NCI-H2196 treated with DMSO at 0.1 percent for 48 hours (cell line): ENCODE measurements around the gene MC3R.
"Not testable (repeated sequence)": the region's sequence is repeated elsewhere in the genome, so short reads cannot be mapped to it uniquely, and the experiment has no call there.

Experiments
- DNase-seq: peaks from one replicate; lab custom pipeline; 2025; ENCODE audit not compliant: unreplicated experiment; lab: John Stamatoyannopoulos, UW

The MC3R gene

DNA sequence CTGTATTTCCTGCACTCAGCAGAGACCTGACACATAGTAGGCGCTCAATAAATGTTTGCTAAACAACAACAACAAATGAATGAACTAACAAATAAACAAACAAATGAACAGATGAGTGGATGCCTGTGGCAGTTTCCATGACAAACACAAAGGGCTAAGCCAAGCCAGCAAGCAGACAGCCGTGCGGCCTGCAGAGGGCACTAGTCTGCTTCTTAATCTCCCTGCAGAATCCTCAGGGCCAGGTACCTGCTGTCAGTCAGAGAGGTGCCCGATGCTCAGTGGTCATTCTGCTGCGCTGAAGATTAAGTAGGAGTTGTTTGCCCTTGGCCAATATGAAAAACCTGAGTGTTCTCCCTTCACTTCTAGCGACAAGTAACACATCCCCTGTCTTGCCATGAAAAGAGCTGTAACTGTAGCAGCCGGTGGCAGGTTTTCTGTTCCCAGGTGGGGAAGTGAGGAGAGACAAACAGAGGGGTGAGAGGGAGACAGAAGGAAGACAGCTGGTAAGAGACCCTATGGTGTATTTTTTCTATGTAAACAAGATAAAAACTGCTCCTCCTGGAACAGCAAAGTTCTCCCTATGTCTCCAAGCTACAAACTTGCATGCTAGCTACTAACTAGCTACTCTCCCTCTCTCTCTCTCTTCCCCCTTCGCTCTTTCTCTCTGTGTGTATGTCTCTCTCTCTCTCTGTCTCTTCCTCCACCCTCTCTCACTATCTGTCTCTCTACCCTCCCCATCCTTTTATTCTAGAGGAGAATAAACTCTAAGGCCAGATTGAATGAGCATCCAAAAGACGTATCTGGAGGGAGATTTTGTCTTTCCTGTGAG, at the start of gene MC3R:
Gene MC3R (plus strand): TSS at position 779 of the 829 bp plus-strand sequence. CDS start 112 bp downstream, outside the sequence.
- DNase-seq: peak; percentile 31

DNA sequence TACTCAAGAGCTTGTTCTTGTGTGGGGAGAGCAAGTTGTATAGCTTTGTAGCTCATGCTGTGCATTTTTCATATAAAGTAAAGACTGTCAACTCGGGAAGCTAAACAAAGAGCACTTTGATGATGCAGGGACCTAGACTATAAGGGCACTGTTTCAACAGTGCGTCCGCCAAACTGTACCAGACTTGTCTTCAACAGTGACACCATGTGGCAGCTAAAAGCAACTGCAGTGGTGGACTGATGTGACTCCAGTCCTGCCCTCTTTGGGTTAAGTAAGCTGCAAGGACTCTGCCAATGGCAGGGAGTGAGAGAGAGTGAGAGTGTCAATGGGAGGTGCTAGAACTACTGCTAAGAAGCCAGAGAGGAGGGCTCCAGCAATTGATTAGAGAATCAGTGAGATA, 48.1 kb upstream of the MC3R start:
- no peak for DNase-seq

DNA sequence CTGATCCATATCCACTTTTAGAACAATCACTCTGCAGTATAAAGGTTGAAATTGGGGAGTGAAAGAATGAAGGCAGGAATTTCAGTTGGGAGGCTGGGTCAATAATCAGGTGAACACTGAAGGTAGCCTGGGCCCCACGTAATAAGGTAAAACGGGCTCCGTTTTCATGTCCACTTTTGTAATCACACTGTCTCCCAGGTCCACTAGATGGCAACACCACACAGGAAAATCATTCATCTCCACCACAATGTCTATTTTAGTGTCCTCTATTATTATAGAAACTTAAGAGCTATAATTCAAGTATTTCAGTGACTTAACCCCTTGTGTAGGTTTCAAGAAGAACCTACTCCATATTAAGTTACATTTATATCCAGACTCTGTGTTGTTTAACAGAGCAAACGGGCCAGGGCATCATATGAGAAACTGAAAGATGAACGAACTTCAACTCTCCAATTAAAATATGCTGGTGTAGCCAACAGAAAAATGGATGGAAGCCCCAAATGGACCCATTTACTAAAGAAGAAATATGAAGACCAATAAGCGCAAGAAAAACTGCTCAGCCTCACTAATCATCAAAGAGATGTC, 45.9 kb upstream of the MC3R start:
- no peak for DNase-seq

DNA sequence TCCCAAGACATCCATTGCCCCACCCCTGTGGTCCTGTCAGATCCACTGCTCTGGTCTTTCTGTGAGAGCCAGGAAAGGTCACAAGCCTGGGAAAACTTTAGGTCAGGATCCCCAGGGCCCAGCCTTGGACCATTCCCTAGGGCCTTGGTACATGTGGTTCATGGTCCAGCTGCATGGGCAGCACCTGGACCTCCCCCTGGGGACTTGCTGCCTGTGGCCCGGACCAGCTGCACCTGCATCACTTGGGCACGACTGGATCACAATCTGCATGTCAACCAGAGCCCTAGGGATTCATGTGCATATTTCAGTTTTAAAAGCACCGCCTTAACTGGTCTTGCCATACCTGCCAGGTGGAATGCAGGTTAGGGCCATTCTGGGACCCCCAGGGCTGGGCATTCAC, 44.3 kb upstream of the MC3R start:
- DNase-seq: no peak

DNA sequence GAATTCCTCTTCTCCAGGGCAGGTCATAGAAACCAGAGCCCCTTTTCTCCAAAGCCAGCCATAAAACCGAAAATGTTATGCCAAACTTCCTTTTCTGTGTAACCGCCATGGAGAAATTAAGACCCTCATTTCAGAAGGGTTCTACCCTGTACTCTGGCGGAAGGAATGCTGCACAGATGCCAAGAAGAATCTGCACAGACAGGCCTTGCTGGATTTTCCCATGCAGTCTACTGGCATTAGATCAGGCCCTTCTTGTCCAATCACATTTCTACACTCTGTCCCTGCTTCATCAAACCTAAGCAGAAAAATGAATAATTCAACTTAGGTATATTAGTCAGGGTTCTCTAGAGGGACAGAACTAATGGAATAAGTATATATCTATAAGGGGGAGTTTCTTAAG, 43.2 kb upstream of the MC3R start:
- no peak for DNase-seq

DNA sequence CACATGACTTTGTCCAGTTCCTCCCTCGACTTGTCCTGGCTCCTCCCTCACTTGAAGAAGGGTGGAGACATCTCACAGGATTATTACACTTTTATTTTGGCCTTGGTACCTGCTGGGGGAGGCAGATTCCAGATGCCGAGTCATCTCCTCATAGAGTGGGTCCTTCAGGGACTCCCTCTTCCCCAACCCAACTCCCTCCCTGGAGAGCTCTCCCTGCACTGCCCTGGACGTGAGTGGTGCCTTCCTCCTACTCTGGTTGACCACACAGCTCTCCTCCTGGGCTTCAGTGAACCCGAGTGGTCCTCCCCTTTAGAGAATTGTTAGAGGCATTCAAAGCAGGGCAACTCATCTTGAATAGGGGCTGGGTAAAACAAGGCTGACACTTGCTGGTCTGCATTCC, 40.9 kb upstream of the MC3R start:
- no peak for DNase-seq

DNA sequence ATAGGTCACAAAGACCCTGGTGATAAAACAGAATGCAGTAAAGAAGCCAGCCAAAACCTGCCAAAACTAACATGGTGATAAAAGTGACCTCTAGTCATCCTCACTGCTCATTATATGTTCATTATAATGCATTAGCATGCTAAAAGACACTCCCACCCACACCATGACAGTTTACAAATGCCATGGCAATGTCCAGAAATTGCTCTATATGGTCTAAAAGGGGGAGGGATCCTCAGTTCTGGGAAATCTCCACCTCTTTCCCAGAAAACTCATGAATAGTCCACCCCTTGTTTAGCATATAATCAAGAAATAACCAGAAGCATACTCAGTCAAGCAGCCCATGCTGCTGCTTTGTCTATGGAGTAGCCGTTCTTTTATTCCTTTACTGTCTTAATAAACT, 40.4 kb upstream of the MC3R start:
- DNase-seq: no peak

DNA sequence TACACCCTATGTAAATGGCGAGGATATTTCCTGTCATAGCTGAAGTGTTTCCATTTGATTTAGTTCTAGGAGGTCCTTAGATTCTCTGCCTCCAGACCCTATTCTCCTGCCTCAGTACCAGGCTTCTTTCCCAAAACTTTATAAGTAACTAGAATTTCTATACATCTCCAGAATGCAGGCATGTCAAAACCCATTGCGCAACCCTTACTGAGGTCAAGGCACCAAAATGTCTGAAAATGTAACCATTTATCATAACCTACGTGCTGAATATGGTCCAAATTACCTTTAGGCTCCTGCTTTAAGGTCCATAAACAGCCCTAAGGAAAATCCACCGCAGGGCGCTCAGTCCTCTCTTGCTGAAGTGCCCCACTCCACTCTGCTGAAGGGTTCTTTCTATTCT, 37.5 kb upstream of the MC3R start:
- DNase-seq: no peak

DNA sequence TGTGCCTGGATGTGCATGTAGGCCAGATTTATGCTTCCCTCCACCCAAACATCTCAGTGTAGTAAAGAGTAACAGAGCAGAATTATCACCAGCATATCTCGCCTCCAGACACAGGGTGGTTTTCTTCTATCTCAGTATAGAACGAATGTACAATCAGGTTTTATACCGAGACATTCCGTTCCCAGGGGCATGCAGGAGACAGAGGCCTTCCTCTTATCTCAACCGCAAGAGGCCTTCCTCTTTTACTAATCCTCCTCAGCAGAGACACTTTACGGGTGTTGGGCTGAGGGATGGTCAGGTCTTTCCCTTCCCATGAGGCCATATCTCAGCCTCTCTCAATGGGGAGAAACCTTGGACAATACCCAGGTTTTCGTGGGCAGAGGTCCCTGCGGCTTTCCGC, 36.4 kb upstream of the MC3R start:
- DNase-seq: no peak

DNA sequence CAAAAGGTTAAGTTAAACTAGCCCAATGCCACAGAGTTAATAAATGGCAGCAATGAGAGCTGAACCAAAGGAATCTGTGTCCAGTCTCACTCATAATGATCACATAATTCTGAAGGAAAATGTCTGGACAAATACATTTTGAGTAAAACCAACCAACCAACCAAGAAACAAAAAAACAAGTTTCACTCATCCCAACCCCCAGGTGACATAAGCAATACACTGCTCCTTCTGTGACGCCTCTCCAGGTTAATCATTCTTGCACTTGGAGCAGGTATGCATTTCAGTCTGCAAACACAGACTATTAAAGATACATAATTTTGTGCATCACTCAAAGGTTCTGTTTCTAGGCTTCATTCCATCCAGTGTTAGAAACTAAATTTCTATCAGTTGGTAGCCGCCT, 35.2 kb upstream of the MC3R start:
- no peak for DNase-seq

DNA sequence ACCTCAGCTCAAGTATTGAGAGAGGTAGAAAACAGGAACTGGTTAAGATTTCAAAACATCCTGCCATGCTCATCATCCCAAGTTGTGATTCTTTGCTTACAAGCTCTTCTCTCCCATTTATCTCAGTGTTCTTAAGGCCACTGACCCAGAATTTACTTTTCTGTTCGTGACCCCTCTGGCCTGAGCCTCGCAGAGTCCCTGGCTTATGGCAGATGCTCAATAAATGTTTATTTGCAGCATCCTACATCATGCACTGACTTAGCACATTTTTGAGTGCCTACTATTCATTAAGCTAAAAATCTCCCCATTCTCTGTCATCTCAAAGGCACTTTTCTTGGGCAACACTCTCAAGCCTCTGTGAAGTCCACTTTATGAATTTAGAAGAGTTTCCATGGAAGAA, 33.4 kb upstream of the MC3R start:
- DNase-seq: no peak

DNA sequence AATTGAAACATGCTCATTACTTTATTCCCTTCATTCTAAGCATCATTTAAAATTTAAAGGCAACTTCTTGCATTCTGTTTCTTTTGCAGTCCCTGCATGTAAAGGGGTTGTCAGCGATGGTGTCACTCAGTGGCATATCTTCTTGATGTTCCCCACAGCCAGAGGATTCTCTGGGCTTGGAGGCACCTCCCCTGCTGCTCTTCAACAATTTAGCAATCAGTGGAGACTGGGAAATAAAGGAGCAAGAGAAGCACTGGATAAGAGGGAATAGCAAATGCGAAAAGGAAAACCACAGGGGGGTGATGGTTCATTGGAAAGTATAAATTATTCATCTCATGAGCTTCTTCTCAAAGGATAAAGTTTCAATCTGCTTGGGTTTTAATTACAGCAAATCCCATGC, 30.7 kb upstream of the MC3R start:
- no peak for DNase-seq

DNA sequence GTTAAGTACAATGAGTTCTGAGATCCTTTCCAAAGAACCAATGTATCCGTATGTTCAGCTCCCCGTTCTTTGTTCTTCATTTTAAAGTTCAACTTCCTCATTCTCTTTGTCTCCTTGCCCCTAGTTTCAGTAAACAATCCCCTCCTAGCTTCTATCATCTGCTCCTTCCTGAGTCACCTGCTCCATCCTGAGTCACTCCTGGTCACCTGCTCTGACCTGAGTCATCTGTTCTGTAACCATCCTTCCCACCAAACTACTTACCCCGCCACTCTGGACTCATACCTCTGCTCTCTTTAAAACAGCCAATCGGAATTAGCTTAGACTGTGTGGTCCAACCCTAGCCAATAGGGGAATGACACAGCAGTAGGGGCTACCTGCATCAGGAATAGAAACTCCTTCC, 27.3 kb upstream of the MC3R start:
- DNase-seq: not testable (repeated sequence)

DNA sequence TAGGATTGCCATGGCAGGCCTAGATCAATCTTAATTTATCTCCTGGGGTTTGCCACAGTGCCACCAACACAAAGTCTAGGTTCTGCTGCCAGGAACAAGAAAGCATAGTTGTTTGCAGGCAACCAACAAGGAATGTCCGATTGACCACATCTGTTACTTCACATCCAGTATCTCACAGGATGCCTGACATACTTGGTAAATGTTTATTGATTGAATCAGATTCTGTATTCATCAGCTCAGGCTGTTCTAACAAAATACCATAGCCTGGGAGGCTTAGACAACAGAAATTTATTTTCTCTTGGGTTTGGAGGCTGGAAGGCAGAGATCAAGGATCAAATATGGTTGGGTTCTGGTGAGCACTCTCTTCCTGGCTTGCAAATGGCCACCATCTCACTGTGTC, 26.3 kb upstream of the MC3R start:
- DNase-seq: no peak

DNA sequence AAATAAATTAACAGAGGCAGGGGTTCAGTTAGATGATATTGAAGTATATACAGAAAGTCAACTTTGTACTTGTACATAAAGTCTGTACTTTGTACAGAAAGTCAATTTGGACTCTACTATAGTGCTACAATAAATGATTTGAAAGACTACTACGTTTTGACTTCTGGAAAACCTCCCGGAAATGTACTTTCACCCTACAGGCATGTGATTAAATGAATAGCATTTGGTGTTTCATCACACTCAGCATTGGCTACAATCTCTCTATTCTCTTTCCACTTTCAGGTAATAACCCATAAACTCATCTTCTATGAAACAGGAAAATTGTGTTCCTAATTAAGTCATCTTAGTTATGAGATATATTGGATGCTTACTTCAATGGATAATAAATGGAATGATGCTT, 25.6 kb upstream of the MC3R start:
- DNase-seq: no peak

DNA sequence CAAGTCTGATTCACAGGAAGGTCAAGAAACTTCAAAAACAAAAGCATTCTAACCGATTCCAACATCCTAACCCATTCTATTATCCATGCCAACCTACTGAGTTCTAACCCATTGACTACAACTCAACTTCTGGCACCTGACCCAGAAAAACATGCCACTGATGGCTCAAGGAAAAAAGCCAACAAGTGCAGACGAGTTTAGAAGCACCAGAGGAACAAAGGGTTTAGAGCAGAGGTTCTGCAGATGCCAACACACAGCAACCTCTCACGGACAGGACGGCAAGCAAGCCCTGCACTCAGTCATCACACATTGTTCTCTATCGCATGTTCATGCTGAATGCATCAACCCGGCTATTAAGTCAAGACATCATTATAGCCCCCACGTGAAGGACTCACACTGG, 25.2 kb upstream of the MC3R start:
- DNase-seq: no peak

DNA sequence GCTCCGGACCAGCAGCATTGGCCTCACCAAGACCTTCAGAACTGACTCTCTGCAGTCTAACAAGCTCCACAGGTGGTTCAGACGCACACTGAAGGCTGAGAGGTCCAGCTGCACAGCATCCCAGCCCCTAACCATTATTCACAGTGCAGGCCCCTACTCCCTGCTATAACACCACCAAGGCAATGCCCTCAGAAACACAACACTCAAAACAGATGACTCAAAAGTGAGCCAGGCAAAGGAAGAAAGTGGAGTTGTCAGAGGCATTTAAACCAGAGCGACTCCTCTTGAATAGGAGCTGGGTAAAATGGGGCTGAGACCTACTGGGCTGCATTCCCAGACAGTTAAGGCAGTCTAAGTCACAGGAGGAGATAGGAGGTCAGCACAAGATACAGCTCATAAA, 20.5 kb upstream of the MC3R start:
- no peak for DNase-seq

DNA sequence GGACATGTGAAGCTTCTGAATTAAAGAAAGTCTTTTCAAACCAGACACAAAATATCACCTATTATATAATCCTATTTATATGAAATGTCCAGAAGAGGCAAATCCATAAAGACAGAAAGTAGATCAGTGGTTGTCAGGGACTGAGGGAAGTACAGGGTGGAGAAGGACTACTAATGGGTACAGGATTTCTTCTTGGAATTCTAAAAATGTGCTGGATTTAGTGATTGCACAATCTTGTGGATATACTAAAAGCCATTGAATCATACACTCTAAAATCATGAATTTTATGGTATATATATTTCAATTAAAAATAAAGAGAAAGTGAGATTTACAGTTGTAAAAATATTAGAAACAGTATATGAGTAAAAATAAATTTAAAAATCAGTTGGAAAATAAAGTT, 18.7 kb upstream of the MC3R start:
- no peak for DNase-seq

DNA sequence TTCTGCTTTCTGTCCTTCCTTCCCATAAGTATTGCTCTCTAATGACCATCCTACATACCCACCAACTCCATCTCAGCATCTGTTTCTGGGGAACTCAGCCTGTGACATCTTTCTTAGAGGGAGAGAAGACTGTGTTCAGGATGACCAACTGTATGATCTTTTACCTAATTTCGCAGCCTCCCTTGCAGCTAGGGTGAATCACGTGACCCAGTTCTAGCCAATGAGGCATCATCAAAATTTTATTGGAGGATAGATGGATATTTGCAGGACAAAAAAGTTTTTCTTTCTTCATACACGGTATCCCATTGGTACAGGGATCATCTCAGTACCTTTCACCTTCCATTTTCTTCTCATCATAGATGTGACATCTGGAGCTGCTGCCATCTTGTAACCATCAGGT, 14.4 kb upstream of the MC3R start:
- DNase-seq: no peak

DNA sequence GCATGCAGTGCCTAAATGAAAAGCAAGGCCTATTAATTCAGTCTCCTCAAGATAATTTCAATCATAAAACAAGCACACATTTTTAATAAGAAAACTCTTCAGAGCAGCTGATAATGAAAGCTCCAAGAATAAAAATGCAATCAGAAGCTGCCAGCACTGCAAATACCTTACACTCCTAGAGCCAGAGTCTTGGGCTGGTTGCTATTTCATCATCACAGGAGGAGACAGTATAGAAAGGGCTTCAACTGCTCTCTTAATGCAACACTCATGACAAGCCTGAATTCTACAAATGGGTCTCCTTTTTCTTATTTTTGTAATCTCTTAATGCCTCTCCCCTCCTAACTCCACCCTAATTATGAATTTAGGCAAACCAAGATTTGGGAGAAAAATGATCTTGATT, 11.2 kb upstream of the MC3R start:
- DNase-seq: no peak

DNA sequence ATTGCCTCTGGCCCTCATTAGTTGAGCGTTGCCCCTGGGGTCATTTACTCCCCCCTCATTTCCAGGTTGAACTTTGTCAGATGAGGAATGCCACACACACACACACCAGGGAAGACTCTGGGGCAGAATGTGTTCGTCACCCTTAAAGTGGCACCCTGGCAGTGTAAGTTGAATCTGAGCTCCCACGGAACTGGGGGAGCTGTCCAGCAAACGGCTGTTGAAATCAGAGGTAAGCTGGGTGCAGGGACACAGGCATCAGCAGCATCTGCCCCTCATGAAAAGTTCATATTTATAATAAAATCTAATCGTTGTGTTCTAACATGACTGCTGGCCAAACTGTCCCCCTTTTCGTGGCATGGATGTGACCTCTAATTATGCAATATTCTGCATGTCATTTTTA, 4.3 kb upstream of the MC3R start:
- no peak for DNase-seq

DNA sequence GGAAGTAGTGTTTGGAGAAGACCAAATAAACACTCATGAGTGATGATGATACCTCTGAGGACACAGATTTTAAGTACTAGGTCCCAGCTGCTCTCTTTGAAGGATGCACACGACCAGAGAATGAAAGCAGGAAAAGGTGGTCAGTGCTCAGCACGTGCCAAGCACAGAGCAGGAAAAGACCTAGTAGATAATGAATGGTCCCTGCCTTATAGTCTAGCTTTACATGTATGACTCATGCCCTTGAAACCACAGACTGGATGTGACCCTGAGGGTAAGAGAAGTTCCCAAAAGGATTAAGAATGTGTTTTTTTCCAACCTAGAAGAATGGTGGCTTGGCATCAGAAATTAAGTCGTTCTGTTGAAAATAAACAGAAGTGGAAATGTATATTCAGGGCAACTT, 2.8 kb upstream of the MC3R start:
- no peak for DNase-seq
